K562 (cell line): Measurements from ENCODE around the gene MRM2. TPM values are rescaled to one million over a fixed set of nuclear protein-coding genes. Genes with fewer than 3 reads are reported as not detected.

Experiments used
- FOSL1 ChIP-seq: fragments of 200-800 bp; sonication (Bioruptor generic); conservative IDR thresholded peaks from 2 replicates; pipeline ENCODE4 v1.6.1; 2016; ENCODE audit warnings: missing genetic modification characterization, missing compliant biosample characterization
- HIVEP1 ChIP-seq: fragments of 250-450 bp; sonication (Bioruptor Pico); IDR thresholded peaks from 2 replicates; pipeline ENCODE4 v1.4.0; 2020; ENCODE audit warnings: mild to moderate bottlenecking
- MLLT1 ChIP-seq, 2 experiments: fragments of 450-650 bp; IDR thresholded peaks; 2 replicates each; pipeline ENCODE4 v1.6.1; 2016
- PHTF2 ChIP-seq: fragments of 250-450 bp; sonication (Bioruptor Pico); IDR thresholded peaks from 2 replicates; pipeline ENCODE4 v1.5.0; 2021; ENCODE audit warnings: mild to moderate bottlenecking
- SNAPC5 ChIP-seq: fragments of 250-450 bp; sonication (Bioruptor Pico); IDR thresholded peaks from 2 replicates; pipeline ENCODE4 v1.8.0; 2021; ENCODE audit warnings: moderate library complexity, mild to moderate bottlenecking, inconsistent platforms
- ZKSCAN8 ChIP-seq: fragments of 200-800 bp; sonication (Bioruptor generic); IDR thresholded peaks from 2 replicates; pipeline ENCODE4 v1.6.1; 2016; ENCODE audit warnings: missing genetic modification characterization, missing compliant biosample characterization
- ZNF175 ChIP-seq: fragments of 200-800 bp; sonication (Bioruptor generic); IDR thresholded peaks from 2 replicates; pipeline ENCODE4 v1.6.1; 2016; ENCODE audit warnings: low read depth, mild to moderate bottlenecking, missing genetic modification characterization, missing compliant biosample characterization
- ZNF197 ChIP-seq: fragments of 200-800 bp; sonication (Bioruptor generic); IDR thresholded peaks from 2 replicates; pipeline ENCODE4 v1.6.1; 2016; ENCODE audit warnings: low read depth, missing genetic modification characterization, missing compliant biosample characterization
- ZNF263 ChIP-seq: sonication (generic); formaldehyde crosslinking; IDR thresholded peaks from 2 replicates; pipeline ENCODE4 v1.8.0; 2022; ENCODE audit warnings: mild to moderate bottlenecking, missing genetic modification reagents, borderline replicate concordance
- polyA plus RNA-seq, 8 experiments: library from polyadenylated mRNA; depleted of rRNA in 4 of 8; stranded (reverse) in 5 of 8; unstranded in 3 of 8; fragments of >200 nt; fragmentation: Nextera tagmentation in 2 of 8; fragmentation: Illumina TruSeq in 1 of 8; extraction: Ambion mirVana in 2 of 8; extraction: Trizol in 1 of 8; gene quantifications; 2 replicates each; pipeline versions ENCODE4 v1.2.1 to v1.2.3, GENCODE V29; 2011 to 2014; ENCODE audit warnings: inconsistent platforms in 1 of 8, missing spikeins in 1 of 8
- total RNA-seq, 7 experiments: library from RNA; depleted of rRNA in 6 of 7; stranded (reverse); fragments of >200 nt in 6 of 7; fragmentation: Illumina TruSeq in 2 of 7; extraction: Trizol in 2 of 7; gene quantifications; 2 replicates each; pipeline versions ENCODE4 v1.2.1 to v1.2.3, GENCODE V29; 2011 to 2021; ENCODE audit warnings: low replicate concordance in 1 of 7
- TF ChIP-seq, protein P1 (sequence below): fragments of 450-650 bp; IDR thresholded peaks from 2 replicates; pipeline ENCODE4 v1.6.1; 2016; ENCODE audit warnings: missing biosample characterization, missing genetic modification characterization

The MRM2 gene
- total and polyA plus RNA-seq, 9 of the 15 experiments (the other 6 are each of a cell fraction or from before 2014, with no cell fraction given), result 32.4 to 116 (median 50.5) TPM

DNA sequence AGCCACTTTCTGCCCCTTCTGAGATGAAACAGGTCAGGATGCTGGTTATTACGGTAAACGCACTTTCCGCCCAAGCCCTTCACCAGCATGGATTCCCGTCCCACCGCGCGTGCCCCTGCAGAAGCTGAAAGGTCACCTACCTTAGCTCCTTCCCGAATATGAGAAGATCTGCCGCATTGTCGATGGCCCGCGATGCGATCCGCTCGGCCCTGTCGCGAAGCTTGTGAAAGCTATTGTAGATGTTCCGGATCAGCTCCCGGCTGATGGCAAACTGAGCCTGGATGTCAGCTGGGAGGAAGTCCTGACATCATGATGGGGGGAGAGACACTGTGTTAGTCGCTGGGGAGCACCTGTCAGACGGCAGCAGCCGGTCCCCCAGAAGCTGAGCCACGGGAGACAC lies 22.2 kb upstream of the MRM2 start (continued):
- no peak for TF ChIP-seq ZNF197 (CRISPR knock-in tag)
- TF ChIP-seq HIVEP1 (CRISPR knock-in tag), result no peak
- TF ChIP-seq SNAPC5 (CRISPR knock-in tag), result no peak
- TF ChIP-seq ZKSCAN8, result no peak
- TF ChIP-seq PHTF2 (CRISPR knock-in tag), result no peak
- TF ChIP-seq FOSL1 (tag), result no peak
- TF ChIP-seq, protein P1, sequence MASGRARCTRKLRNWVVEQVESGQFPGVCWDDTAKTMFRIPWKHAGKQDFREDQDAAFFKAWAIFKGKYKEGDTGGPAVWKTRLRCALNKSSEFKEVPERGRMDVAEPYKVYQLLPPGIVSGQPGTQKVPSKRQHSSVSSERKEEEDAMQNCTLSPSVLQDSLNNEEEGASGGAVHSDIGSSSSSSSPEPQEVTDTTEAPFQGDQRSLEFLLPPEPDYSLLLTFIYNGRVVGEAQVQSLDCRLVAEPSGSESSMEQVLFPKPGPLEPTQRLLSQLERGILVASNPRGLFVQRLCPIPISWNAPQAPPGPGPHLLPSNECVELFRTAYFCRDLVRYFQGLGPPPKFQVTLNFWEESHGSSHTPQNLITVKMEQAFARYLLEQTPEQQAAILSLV (tag), result no peak
- TF ChIP-seq ZNF175 (CRISPR knock-in tag), result no peak
- TF ChIP-seq MLLT1 (IDR thresholded peaks at IDR 0.05), result no peak
- TF ChIP-seq ZNF263 (CRISPR knock-in tag), result no peak
